GM12891 (cell line): ENCODE measurements around the gene LRRC47.

Experiments
- DNase-seq: peaks from one replicate; pipeline ENCODE4 v3.0.0; 2011; ENCODE audit warnings: low spot score; ENCODE audit not compliant: insufficient read length
- FAIRE-seq: peaks from 2 replicates; lab custom pipeline; 2011; peaks lifted over from hg19 to GRCh38; lab: Jason Lieb, UNC
- PAX5 ChIP-seq: IDR thresholded peaks from 2 replicates; pipeline ENCODE4 v1.6.1; 2011; ENCODE audit warnings: low read length, moderate library complexity, mild to moderate bottlenecking; ENCODE audit not compliant: insufficient read depth, severe bottlenecking
- POLR2A ChIP-seq: IDR thresholded peaks from 2 replicates; pipeline ENCODE4 v1.6.1; 2011; ENCODE audit warnings: low read depth, low read length, control low read depth
- POLR2AphosphoS5 ChIP-seq: IDR thresholded peaks from 2 replicates; pipeline ENCODE4 v1.6.1; 2011; ENCODE audit warnings: low read depth, low read length, control low read depth
- POU2F2 ChIP-seq: IDR thresholded peaks from 2 replicates; pipeline ENCODE4 v1.6.1; 2011; ENCODE audit warnings: low read depth, mild to moderate bottlenecking, control low read depth, low read length, moderate library complexity
- SPI1 ChIP-seq: IDR thresholded peaks from 2 replicates; pipeline ENCODE4 v1.6.1; 2011; ENCODE audit warnings: low read depth, low read length, control low read depth
- TAF1 ChIP-seq: IDR thresholded peaks from 2 replicates; pipeline ENCODE4 v1.6.1; 2011; ENCODE audit warnings: low read depth, low read length, control low read depth

Gene LRRC47

DNA sequence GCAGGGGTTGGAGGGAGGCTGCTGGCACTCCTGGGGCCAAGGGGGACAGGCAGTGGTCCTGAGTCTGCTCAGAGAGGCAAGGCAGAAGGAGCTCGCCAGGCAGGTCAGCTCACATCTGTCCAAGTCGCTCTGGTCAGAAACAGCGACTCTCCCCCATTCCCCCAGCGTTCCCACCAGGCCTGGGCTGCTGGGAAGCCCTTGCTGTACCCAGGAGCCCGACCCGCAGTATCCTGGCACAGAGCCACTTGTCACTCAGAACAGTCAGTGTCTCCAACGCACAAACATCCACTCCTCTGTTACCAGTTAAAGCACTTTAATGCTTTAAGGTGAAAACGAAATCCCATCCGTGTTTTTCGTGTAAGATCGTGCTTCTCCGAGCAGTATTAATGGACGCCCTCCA lies 60.6 kb downstream of the LRRC47 start:
- no peak for DNase-seq
- FAIRE-seq, result no peak
- TF ChIP-seq POLR2A (no peak), POU2F2 (no peak), POLR2AphosphoS5 (no peak), TAF1 (no peak), PAX5 (no peak), SPI1 (no peak)

DNA sequence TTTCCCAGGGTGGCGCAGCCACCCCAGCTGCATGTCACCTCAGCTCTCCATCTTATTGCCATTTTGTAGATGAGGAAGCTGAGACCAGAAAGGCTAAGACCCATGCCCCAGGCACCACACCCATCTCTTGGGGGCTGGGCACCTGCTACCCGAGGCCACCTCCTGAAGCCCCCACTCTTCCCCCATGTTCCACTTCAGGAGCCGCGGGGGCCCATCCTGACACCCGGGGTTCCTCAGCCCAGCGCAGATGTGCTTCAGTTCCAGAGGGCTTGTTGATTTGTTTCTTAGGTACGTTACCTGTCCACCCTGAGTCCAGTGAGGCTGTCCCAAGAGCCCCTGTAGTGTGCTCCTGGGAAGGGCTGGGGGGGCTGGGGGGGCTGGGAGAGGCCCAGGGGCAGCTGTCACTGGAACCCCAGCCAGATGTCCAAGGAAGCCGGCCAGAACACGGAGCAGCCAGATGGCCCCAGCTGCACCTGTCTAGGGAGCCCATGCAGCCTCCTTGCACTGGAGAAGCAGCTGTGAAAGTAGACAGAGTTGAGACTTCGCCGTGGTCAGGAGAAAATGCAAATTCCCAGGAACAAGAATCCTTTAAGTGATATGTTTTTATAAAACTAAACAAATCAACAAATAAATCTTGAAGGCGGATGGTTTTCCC lies 61.1 kb downstream of the LRRC47 start:
- TF ChIP-seq SPI1 (no peak), POLR2A (no peak), POLR2AphosphoS5 (no peak), TAF1 (no peak), PAX5 (no peak), POU2F2 (no peak)
- FAIRE-seq, result no peak
- DNase-seq, result no peak

DNA sequence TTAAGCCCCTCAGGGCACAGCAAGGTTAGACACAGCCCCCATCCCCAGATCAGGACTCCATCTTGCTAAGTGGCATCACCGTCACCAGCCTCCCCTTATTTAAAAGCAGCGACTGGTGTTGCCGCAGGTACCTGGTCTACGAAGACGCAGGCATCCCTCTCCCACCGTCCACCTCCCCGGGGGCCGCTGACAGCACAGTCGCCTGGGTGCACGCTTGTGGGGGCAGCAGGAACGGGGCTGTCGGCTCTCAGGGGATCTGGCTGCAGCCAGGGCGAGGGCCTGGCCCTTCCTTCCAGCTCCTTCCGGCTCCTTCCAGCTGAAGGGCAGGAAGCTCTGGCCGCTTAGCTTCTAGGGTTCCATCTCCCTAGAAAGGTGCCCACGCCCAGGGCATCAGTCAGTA lies 61.7 kb downstream of the LRRC47 start:
- FAIRE-seq, result no peak
- no peak for TF ChIP-seq TAF1
- TF ChIP-seq SPI1, result no peak
- TF ChIP-seq PAX5, result no peak
- no peak for TF ChIP-seq POU2F2
- no peak for TF ChIP-seq POLR2A
- TF ChIP-seq POLR2AphosphoS5, result no peak
- no peak for DNase-seq

DNA sequence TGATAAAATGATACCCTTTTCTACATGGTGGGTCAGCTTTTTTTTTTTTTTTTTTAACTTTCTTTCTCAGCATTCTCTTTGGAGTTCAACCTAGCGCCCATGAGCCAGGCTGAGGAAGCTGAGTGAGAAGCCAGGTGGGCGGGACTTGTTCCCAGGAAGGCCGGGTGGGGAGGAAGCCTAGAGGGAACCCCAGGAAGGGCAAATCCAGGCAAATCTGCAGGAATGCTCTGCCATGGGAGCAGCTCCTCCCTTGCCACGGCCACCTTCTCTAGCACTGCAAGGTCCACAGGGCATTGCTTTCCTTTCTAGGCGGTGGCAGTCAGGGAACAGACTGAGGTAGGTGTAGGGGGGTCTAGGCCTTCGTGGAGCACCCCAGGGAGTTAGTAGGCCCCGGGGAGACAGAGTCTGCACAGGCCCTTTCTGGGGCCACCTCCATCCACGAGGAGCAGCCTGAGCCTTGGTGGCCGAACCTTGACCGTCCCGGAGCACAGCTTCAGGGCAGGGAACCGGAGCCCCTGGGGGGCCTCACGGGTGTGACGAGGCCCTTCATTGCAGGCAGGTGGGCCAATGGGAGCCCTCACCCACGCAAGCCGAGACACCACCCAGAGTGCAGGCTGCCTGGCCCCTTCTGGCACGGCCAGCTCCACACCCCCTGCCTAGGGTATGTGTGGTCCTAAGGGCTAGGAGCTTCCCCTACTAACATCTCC lies 62.3 kb downstream of the LRRC47 start:
- FAIRE-seq (no peak), DNase-seq (no peak)
- no peak for TF ChIP-seq POLR2A
- no peak for TF ChIP-seq SPI1
- TF ChIP-seq POU2F2, result no peak
- TF ChIP-seq POLR2AphosphoS5, result no peak
- no peak for TF ChIP-seq PAX5
- no peak for TF ChIP-seq TAF1

DNA sequence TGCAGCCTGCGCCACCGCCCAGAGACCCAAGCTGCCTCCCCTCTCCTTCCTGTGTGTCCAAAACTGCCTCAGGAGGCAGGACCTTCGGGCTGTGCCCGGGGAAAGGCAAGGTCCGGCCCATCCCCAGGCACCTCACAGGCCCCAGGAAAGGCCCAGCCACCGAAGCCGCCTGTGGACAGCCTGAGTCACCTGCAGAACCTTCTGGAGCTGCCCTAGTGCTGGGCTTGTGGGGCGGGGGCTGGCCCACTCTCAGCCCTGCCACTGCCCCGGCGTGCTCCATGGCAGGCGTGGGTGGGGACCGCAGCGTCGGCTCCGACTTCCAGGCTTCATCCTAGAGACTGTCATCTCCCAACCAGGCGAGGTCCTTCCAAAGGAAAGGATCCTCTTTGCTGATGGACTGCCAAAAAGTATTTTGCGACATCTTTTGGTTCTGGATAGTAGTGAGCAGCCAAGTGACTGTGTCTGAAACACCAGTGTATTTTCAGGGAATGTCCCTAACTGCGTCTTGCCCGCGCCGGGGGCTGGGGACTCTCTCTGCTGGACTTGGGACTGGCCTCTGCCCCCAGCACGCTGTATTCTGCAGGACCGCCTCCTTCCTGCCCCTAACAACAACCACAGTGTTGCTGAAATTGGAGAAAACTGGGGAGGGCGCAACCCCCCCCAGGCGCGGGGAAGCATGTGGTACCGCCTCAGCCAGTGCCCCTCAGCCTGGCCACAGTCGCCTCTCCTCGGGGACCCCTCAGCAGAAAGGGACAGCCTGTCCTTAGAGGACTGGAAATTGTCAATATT lies 63.0 kb downstream of the LRRC47 start:
- DNase-seq, result no peak
- FAIRE-seq, result no peak
- no peak for TF ChIP-seq TAF1
- TF ChIP-seq POU2F2, result no peak
- no peak for TF ChIP-seq SPI1
- TF ChIP-seq PAX5, result no peak
- TF ChIP-seq POLR2AphosphoS5, result no peak
- no peak for TF ChIP-seq POLR2A

DNA sequence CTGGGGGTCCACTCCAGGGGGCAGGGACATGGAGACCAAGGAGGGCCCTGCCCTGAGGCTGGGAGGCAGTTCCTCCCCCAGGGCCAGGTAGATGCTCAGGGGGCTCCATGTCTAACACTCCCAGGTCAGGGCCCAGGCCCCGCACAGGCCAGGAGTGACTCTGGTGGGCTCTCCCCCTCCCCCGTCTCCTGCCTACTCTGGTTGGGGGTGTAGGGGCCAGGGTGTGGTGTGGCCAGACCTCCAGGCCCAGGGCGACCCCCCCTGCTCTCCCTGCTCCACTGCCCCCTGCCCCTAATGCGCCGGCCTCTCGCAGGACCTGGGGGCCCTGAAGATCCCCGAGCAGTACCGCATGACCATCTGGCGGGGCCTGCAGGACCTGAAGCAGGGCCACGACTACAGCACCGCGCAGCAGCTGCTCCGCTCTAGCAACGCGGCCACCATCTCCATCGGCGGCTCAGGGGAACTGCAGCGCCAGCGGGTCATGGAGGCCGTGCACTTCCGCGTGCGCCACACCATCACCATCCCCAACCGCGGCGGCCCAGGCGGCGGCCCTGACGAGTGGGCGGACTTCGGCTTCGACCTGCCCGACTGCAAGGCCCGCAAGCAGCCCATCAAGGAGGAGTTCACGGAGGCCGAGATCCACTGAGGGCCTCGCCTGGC lies 63.7 kb downstream of the LRRC47 start:
- DNase-seq, result no peak
- no peak for FAIRE-seq
- TF ChIP-seq SPI1, result no peak
- TF ChIP-seq POLR2AphosphoS5, result no peak
- TF ChIP-seq POU2F2, result no peak
- no peak for TF ChIP-seq POLR2A

DNA sequence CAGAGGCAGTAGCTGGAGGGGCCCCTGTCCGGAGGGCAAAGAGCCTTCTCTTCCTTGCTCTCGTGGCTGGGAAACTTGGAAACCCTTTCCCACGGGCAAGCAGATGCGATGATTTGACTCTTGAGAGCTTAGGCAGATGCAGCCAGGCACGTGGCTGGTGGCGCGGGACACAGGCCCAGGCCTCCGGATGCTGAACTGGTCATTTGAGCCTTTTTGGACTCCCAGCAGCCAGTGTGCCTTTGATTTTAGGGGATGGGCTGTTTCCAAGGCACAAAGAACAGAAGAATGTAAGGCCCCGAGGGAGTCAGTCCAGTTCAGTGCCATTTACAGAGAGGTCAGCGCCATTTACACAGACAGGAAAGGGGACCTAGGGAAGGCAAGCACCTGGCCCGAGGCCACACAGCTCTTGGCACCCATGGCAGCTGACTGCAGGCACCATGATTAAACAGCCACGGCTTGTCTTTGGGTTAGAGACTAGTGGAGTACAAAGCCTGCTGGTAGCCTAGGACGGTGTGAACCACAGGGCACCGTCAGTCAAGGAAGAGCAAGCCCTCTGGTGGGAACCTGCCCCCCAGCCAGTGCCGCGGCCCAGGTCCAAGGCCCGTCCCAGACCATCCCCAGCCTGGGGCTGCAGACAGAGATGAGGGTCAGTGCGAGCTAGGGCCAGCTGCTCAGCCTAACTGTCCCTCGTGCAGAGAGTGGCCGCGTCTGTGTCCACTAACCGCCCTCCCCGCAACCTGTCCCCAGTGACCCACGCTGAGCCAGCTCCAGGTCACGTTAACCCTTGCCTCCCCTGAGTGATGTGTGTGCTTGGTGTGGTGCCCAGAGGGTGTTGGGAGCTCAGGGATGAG lies 64.5 kb downstream of the LRRC47 start:
- no peak for TF ChIP-seq POLR2A
- no peak for TF ChIP-seq POLR2AphosphoS5
- TF ChIP-seq TAF1, result no peak
- TF ChIP-seq SPI1, result no peak
- TF ChIP-seq POU2F2, result no peak
- no peak for TF ChIP-seq PAX5
- no peak for FAIRE-seq
- no peak for DNase-seq

DNA sequence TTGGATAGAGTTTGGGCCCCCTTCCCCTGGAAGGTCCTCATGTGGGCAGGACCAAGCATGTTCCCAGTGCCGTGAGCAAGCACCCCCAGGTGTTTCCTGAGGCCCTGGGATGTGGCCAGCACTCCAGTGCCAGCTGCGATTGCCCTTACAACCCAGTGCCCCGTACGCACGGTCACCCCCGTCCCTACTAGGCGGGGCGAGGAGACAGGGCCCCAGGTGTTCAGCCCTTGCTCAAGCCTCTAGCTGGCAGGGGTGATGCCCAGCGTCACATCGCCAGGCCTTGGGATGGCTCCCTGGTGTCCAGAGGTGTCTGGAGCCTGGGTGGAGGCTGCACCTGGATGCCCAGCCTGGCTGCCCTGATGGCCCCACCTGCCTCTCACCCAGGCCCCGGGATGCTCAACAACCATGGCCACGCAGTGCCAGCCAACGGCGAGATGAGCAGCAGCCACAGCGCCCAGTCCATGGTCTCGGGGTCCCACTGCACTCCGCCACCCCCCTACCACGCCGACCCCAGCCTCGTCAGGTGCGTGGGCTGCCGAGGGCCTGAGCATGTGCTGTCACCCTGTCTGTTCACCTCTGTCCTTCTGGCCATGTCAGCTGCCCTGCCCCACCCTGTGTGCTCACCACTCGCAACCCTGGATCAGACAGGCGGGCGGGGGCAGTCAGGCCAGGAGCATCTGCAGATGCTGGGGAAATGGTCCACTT lies 65.6 kb downstream of the LRRC47 start:
- TF ChIP-seq POLR2AphosphoS5 (no peak), TAF1 (no peak), POU2F2 (no peak), POLR2A (no peak), PAX5 (no peak), SPI1 (no peak)
- FAIRE-seq, result no peak

More for the DNA sequence above, 65.6 kb downstream of the LRRC47 start:
- DNase-seq, result no peak
